CD4-positive, CD25-positive, alpha-beta regulatory T cell (primary cell): Measurements from ENCODE around the gene TUBA8. TPM values are rescaled to one million over a fixed set of nuclear protein-coding genes. Genes with fewer than 3 reads are reported as not detected.
A peak's percentile ranks its signal among the peaks of the same experiment; 100 is the strongest.

ENCODE experiments used
- ATAC-seq, 2 donors: fragments of 150-1000 bp; cut with Tn5 transposase; one replicate each; pipeline ENCODE4 v1.10.0; 2021; ENCODE audit warnings: low read depth in 2 of 2, moderate number of reproducible peaks in 2 of 2, moderate library complexity in 1 of 2
- DNase-seq, 3 donors: peaks; one replicate each; pipeline versions ENCODE4 v3.0.0 to v3.0.0-alpha.2; 2012 to 2022; ENCODE audit warnings: mixed read lengths in 1 of 3
- H3K27ac ChIP-seq: one replicate; pipeline ENCODE4 v1.7.0; 2013; ENCODE audit warnings: mild to moderate bottlenecking, low read length; ENCODE audit not compliant: insufficient read depth, poor library complexity, severe bottlenecking
- H3K27me3 ChIP-seq: one replicate; pipeline ENCODE4 v1.7.0; 2013; ENCODE audit warnings: low read length; ENCODE audit not compliant: control insufficient read depth, insufficient read depth
- H3K36me3 ChIP-seq: one replicate; pipeline ENCODE4 v1.7.0; 2013; ENCODE audit warnings: mild to moderate bottlenecking, low read length, moderate library complexity; ENCODE audit not compliant: control insufficient read depth, insufficient read depth
- H3K4me1 ChIP-seq: 2 replicates; pipeline ENCODE4 v1.7.0; 2013; ENCODE audit warnings: mild to moderate bottlenecking, low read length; ENCODE audit not compliant: insufficient read depth, control insufficient read depth, poor library complexity, severe bottlenecking
- H3K4me3 ChIP-seq: one replicate; pipeline ENCODE4 v1.7.0; 2013; ENCODE audit warnings: low read depth, mild to moderate bottlenecking, low read length, moderate library complexity
- H3K9me3 ChIP-seq, 2 experiments: 1 replicate in 1 of 2; 2 replicates in 1 of 2; pipeline ENCODE4 v1.7.0; 2013; ENCODE audit warnings: low read length in 2 of 2, mild to moderate bottlenecking in 1 of 2, moderate library complexity in 1 of 2; ENCODE audit not compliant: control insufficient read depth in 2 of 2
- H3K27ac Mint-ChIP-seq, 3 donors: one replicate each; pipeline ENCODE4 v1.8.0; 2020 to 2022; ENCODE audit warnings: mild to moderate bottlenecking in 3 of 3, mixed read lengths in 3 of 3, moderate library complexity in 2 of 3
- H3K27me3 Mint-ChIP-seq: one replicate; pipeline ENCODE4 v1.8.0; 2022; ENCODE audit warnings: mild to moderate bottlenecking, mixed read lengths
- H3K36me3 Mint-ChIP-seq: one replicate; pipeline ENCODE4 v1.8.0; 2020; ENCODE audit warnings: mixed read lengths
- H3K4me1 Mint-ChIP-seq, 4 donors: one replicate each; pipeline ENCODE4 v1.8.0; 2020 to 2022; ENCODE audit warnings: mixed read lengths in 4 of 4, mild to moderate bottlenecking in 1 of 4
- H3K4me3 Mint-ChIP-seq, 4 donors: one replicate each; pipeline ENCODE4 v1.8.0; 2020 to 2022; ENCODE audit warnings: mild to moderate bottlenecking in 4 of 4, mixed read lengths in 4 of 4, moderate library complexity in 3 of 4
- H3K9me3 Mint-ChIP-seq, 7 donors: one replicate each; pipeline ENCODE4 v1.8.0; 2020 to 2022; ENCODE audit warnings: mixed read lengths in 7 of 7, mild to moderate bottlenecking in 3 of 7, moderate library complexity in 2 of 7
- polyA plus RNA-seq, 4 donors: library from polyadenylated mRNA; unstranded; fragments of 300-500 nt; fragmentation: Illumina TruSeq; gene quantifications; one replicate each; pipeline ENCODE4 v1.2.3, GENCODE V29; 2021
- total RNA-seq: library from RNA; stranded (reverse); gene quantifications from one replicate; pipeline ENCODE4 v1.2.3, GENCODE V29; 2022

Gene TUBA8
- total and polyA plus RNA-seq, 5 donors from 2014 or later, result 0.15 to 2.3 (median 0.30) TPM

GRCh38 chr22:18109410-18110193, 1.0 kb upstream of the TUBA8 start:
- Histone ChIP-seq H3K9me3 (peaks cover 2 to 6% of the 10 kb centered on the region in 2 experiments), H3K27me3 (peaks cover 11% of the 10 kb centered on the region), H3K4me3 (no peak overlapping the region), H3K36me3 (no peaks in the 10 kb centered on the region), H3K27ac (no peak overlapping the region), H3K4me1 (peaks cover 18% of the 10 kb centered on the region)
- peaks cover 5% of the 10 kb centered on the region for H3K36me3 Mint-ChIP-seq
- H3K4me3 Mint-ChIP-seq, result peak overlapping the region; percentile 15 to 70 (median 56)
- DNase-seq (no peak), ATAC-seq (no peak)
- peaks cover 5 to 20% (median 12%) of the 10 kb centered on the region in 4 donors for H3K4me1 Mint-ChIP-seq
- H3K9me3 Mint-ChIP-seq, result peaks cover 0 to 8% (median 0%) of the 10 kb centered on the region in 7 donors
- no peak overlapping the region for H3K27ac Mint-ChIP-seq
- peaks cover 32% of the 10 kb centered on the region for H3K27me3 Mint-ChIP-seq

DNA sequence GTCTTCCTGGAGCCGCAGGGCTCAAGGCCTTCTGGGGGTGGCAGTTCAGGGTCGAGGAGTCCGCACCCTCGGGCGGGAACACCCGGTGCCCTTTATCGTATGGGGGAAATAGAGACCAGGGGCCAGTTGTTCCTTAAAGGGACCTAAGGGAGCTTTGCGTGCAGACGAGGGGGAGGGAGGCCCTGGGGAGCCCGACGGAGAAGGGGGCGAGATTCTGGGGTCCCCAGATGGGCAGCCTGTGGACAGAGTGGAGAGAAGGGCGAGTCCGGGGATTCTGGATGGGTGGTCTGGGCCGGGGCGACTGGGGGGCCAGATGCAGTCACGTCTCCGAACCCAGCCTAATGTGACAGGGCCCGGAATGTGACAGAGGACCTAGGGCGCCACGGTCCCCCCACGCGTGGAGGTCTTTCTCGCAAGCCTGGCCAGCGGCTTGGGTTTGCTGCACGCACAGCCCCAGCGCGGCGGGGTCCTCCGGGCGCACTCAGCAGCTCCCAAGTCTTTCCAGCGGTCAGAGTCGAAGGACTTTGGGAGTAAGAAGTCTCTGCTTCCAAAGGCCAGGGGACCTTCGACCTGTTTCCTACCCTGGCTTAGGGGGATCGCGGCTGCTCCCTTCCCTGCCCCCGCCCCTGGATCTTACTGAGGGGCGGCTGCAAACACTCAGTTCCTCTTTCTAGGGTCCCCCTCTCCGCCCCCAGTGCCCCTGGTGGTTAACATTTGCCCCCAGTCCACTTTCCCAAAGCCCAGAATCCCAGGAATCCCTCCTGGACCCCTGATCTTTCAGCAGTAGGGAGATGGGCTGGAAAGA, 547 bp downstream of the TUBA8 start:
- Histone ChIP-seq H3K27me3 (peaks cover 8% of the 10 kb centered on the region), H3K27ac (no peak overlapping the region), H3K36me3 (no peaks in the 10 kb centered on the region), H3K9me3 (peaks cover 0 to 6% of the 10 kb centered on the region in 2 experiments), H3K4me3 (no peak overlapping the region), H3K4me1 (peaks cover 18% of the 10 kb centered on the region)
- peaks cover 32% of the 10 kb centered on the region for H3K27me3 Mint-ChIP-seq
- no peaks in the 10 kb centered on the region for H3K36me3 Mint-ChIP-seq
- no peak for ATAC-seq
- no peak overlapping the region for H3K27ac Mint-ChIP-seq
- peaks cover 0 to 3% (median 0%) of the 10 kb centered on the region in 7 donors for H3K9me3 Mint-ChIP-seq
- H3K4me3 Mint-ChIP-seq, result peak overlapping the region in 2 of 4 donors; percentile 36 to 57
- DNase-seq, result no peak
- peaks cover 5 to 20% (median 13%) of the 10 kb centered on the region in 4 donors for H3K4me1 Mint-ChIP-seq

DNA sequence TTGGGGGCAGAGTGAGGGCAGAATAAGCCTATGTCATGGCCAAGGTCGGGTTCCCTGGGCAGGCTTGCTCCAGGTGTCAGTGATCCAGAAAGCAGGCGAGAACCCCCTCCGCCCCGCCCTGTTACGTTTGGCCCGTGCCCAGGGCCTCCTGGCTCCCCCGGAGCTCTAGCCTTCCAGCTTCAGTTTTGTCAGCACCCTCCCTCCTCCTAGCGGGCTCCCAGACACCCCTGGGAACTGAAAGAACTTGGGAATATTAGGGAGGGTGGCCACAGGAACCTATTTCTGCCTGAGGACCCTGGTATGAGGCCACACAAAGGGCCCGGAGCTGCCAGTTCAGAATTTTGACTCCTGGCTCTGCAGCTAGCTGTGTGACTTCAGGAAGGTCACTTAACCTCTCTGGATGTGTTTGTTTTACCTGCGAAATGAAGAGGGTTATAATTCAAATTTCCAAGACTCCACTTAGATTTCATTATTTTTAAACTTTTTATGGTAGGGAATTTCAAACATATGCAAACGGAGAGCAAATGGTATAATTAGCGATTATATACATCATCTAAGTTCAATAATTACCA, 1.2 kb downstream of the TUBA8 start:
- H3K9me3 Mint-ChIP-seq, result peaks cover 0 to 2% (median 0%) of the 10 kb centered on the region in 7 donors
- no peaks in the 10 kb centered on the region for H3K9me3 ChIP-seq
- H3K4me1 Mint-ChIP-seq, result peaks cover 5 to 20% (median 13%) of the 10 kb centered on the region in 4 donors
- no peak overlapping the region for H3K4me3 ChIP-seq
- peaks cover 32% of the 10 kb centered on the region for H3K27me3 Mint-ChIP-seq
- no peak for DNase-seq
- H3K27ac ChIP-seq, result no peak overlapping the region
- H3K4me3 Mint-ChIP-seq, result no peak overlapping the region
- H3K36me3 ChIP-seq, result no peaks in the 10 kb centered on the region
- H3K27me3 ChIP-seq, result peaks cover 8% of the 10 kb centered on the region
- H3K27ac Mint-ChIP-seq, result no peak overlapping the region
- H3K4me1 ChIP-seq, result peaks cover 18% of the 10 kb centered on the region
- no peaks in the 10 kb centered on the region for H3K36me3 Mint-ChIP-seq
- no peak for ATAC-seq

GRCh38 chr22:18112440-18112839, 1.8 kb downstream of the TUBA8 start:
- no peaks in the 10 kb centered on the region for H3K9me3 ChIP-seq
- Mint-ChIP-seq H3K36me3 (no peaks in the 10 kb centered on the region), H3K27ac (no peak overlapping the region), H3K27me3 (peaks cover 32% of the 10 kb centered on the region), H3K4me3 (no peak overlapping the region), H3K9me3 (peaks cover 0 to 2% (median 0%) of the 10 kb centered on the region in 7 donors), H3K4me1 (peaks cover 5 to 20% (median 13%) of the 10 kb centered on the region in 4 donors)
- no peak overlapping the region for H3K4me3 ChIP-seq
- H3K27ac ChIP-seq, result no peak overlapping the region
- H3K4me1 ChIP-seq, result peaks cover 18% of the 10 kb centered on the region
- H3K27me3 ChIP-seq, result peaks cover 8% of the 10 kb centered on the region
- ATAC-seq (no peak), DNase-seq (no peak)
- no peaks in the 10 kb centered on the region for H3K36me3 ChIP-seq

GRCh38 chr22:18113680-18114394, 3.2 kb downstream of the TUBA8 start:
- Histone ChIP-seq H3K4me3 (no peak overlapping the region), H3K4me1 (peaks cover 18% of the 10 kb centered on the region), H3K27me3 (peaks cover 6% of the 10 kb centered on the region), H3K36me3 (no peaks in the 10 kb centered on the region), H3K9me3 (no peaks in the 10 kb centered on the region), H3K27ac (no peak overlapping the region)
- ATAC-seq (no peak), DNase-seq (no peak)
- Mint-ChIP-seq H3K9me3 (no peaks in the 10 kb centered on the region), H3K4me1 (peaks cover 5 to 20% (median 14%) of the 10 kb centered on the region in 4 donors), H3K27me3 (peaks cover 26% of the 10 kb centered on the region), H3K4me3 (no peak overlapping the region), H3K36me3 (no peaks in the 10 kb centered on the region), H3K27ac (peak overlapping the region in 1 of 3 donors; percentile 13)

- DNase-seq (no peak), ATAC-seq (no peak)
- Histone ChIP-seq H3K27ac (no peak overlapping the region), H3K4me3 (no peak overlapping the region), H3K36me3 (no peaks in the 10 kb centered on the region), H3K4me1 (peaks cover 18% of the 10 kb centered on the region), H3K27me3 (peaks cover 5% of the 10 kb centered on the region), H3K9me3 (no peaks in the 10 kb centered on the region)
- H3K27ac Mint-ChIP-seq, result peak overlapping the region in 1 of 3 donors; percentile 13
- no peak overlapping the region for H3K4me3 Mint-ChIP-seq
- peaks cover 2 to 21% (median 11%) of the 10 kb centered on the region in 4 donors for H3K4me1 Mint-ChIP-seq
- no peaks in the 10 kb centered on the region for H3K36me3 Mint-ChIP-seq
- peaks cover 20% of the 10 kb centered on the region for H3K27me3 Mint-ChIP-seq
- H3K9me3 Mint-ChIP-seq, result no peaks in the 10 kb centered on the region
These were observed 3.9 kb downstream of the TUBA8 start for GRCh38 chr22:18114495-18114894.

DNA sequence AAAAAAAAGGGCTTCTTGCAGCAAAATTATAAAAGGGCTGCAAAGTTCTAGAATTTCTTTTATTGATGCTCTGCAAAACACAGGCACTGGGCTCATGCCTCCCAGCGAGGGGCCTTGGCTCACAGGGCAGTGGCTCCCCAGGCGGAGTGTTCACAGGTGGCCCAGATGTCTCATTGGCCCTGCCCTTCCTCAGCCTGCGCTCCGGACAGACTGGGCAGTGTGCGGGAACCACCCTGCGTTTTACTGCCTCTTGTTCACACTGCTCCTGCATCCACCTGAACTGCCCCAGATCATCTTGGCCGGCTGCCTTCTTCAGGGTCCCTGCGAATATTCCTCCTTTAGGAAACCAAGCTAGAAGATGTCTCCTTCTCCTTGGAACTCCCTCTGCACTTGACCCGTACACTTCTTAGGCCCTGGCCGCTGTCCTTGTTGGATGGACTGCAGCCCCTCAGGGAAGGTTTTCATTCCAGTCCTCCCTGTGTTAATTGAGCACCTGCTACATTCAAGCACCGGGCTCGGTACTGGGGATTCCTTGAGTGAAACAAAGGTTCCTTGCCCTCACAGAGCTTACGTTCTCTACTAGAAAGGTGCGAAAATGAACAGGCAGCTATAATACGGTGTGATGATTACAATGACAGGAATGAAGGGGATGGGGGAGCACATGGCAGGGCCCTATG, 4.5 kb downstream of the TUBA8 start:
- no peak for DNase-seq
- Mint-ChIP-seq H3K9me3 (no peaks in the 10 kb centered on the region), H3K4me3 (no peak overlapping the region), H3K36me3 (no peaks in the 10 kb centered on the region), H3K27ac (no peak overlapping the region), H3K27me3 (peaks cover 14% of the 10 kb centered on the region), H3K4me1 (peaks cover 0 to 18% (median 8%) of the 10 kb centered on the region in 4 donors)
- peaks cover 14% of the 10 kb centered on the region for H3K4me1 ChIP-seq
- ATAC-seq, result no peak
- H3K27me3 ChIP-seq, result no peaks in the 10 kb centered on the region
- H3K27ac ChIP-seq, result no peak overlapping the region
- H3K4me3 ChIP-seq, result no peak overlapping the region
- no peaks in the 10 kb centered on the region for H3K36me3 ChIP-seq
- H3K9me3 ChIP-seq, result no peaks in the 10 kb centered on the region
